GM23248 (cell line): ENCODE data around the gene RITA1.

Experiments used
- EZH2 ChIP-seq: fragments of 200-600 bp; sonication (generic); IDR thresholded peaks from 2 replicates; pipeline ENCODE4 v1.6.1; 2018; ENCODE audit warnings: antibody characterized with exemption, mild to moderate bottlenecking; ENCODE audit not compliant: insufficient read depth, poor library complexity, severe bottlenecking
- EZH2phosphoT487 ChIP-seq: fragments of 200-600 bp; sonication (generic); IDR thresholded peaks from 2 replicates; pipeline ENCODE4 v1.6.1; 2018; ENCODE audit warnings: antibody characterized with exemption, moderate library complexity, mild to moderate bottlenecking, low read depth; ENCODE audit not compliant: insufficient read depth

DNA sequence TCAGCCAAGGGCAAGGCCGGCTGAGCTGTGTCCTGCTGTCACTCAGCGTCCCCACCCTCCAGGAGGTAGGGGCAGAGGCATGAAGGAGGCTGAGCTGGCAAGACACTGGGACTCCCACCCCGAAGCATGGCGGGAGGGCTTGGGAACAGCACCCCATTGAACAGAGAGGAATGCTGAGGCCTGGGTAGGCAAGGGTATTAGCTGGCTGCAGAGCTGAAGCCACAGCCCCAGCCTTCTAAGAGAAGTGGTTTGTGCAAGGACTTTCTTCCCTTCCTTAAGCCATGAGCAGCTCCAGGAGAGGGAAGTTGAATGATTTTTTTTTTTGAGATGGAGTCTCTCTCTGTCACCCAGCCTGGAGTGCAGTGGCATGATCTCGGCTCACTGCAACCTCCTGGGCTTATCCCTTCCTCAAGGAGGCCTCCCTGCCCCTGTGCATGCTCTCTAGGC, 42.6 kb upstream of the RITA1 start:
- TF ChIP-seq EZH2 (no peak), EZH2phosphoT487 (no peak)
